ENCODE data around the gene PCDHGA1.
"Not testable (repeated sequence)": the region's sequence is repeated elsewhere in the genome, so short reads cannot be mapped to it uniquely, and the experiment has no call there.

PCDHGA1 gene

DNA sequence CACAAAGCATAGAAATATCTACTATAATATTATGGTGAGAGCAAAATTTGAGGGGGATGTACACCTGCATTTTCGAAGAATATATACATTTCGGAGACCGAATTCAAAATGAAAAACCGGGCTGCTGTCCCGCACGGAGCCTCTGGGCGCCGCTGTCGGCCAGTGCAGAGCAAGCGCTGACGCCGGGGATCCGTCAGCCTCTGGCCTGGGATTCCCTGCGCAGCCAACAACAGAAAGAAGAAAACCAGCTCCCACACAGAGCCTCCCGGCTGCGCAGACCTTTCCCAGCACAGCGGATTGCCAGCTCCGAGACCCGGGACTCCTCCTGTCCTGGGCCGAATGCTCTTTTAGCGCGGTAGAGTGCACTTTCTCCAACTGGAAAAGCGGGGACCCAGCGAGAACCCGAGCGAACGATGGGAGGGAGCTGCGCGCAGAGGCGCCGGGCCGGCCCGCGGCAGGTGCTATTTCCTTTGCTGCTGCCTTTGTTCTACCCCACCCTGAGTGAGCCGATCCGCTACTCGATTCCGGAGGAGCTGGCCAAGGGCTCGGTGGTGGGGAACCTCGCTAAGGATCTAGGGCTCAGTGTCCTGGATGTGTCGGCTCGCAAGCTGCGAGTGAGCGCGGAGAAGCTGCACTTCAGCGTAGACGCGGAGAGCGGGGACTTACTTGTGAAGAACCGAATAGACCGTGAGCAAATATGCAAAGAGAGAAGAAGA, 77.6 kb downstream of the PCDHGA1 start, which contains the start of gene PCDHGB6:
Gene PCDHGB6 (plus strand): TSS at position 232 of the 716 bp plus-strand sequence. CDS start 182 bp downstream, at position 414.
- FAIRE-seq; DNase-seq (ENCODE audit: insufficient read length, low spot score): not testable (repeated sequence)

DNA sequence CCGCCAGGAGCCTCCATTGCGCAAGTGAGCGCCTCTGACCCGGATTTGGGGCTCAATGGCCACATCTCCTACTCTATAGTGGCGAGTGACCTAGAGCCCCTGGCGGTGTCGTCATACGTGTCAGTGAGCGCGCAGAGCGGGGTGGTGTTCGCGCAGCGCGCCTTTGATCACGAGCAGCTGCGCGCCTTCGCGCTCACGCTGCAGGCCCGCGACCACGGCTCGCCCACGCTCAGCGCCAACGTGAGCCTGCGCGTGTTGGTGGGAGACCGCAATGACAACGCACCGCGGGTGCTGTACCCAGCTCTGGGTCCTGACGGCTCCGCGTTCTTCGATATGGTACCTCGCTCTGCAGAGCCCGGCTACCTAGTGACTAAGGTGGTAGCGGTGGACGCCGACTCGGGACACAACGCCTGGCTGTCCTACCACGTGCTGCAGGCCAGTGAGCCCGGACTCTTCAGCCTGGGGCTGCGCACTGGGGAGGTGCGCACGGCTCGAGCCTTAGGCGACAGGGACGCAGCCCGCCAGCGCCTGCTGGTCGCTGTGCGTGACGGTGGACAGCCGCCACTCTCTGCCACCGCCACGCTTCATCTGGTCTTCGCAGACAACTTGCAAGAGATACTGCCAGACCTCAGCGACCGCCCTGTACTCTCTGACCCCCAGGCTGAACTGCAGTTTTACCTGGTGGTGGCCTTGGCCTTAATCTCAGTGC, 79.4 kb downstream of the PCDHGA1 start:
- DNase-seq (ENCODE audit: insufficient read length, low spot score) (no peak), FAIRE-seq (no peak)

DNA sequence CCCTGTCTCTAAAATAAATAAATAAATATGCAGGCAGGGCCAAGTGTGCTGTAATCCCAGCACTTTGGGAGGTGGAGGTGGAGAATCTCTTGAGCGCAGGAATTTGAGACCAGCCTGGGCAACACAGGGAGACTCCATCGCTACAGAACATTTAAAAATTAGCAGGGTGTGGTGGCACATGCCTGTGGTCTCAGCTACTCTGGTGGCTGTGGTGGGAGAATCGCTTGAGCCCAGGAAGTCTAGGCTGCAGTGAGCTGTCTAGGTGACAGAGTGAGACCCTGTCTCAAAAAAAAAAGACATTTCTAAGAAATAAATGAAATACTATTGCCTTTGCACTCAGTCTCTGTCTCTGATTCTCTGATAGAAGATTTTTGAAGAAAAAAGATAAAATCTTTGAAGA, 81.3 kb downstream of the PCDHGA1 start:
- no peak for FAIRE-seq

DNA sequence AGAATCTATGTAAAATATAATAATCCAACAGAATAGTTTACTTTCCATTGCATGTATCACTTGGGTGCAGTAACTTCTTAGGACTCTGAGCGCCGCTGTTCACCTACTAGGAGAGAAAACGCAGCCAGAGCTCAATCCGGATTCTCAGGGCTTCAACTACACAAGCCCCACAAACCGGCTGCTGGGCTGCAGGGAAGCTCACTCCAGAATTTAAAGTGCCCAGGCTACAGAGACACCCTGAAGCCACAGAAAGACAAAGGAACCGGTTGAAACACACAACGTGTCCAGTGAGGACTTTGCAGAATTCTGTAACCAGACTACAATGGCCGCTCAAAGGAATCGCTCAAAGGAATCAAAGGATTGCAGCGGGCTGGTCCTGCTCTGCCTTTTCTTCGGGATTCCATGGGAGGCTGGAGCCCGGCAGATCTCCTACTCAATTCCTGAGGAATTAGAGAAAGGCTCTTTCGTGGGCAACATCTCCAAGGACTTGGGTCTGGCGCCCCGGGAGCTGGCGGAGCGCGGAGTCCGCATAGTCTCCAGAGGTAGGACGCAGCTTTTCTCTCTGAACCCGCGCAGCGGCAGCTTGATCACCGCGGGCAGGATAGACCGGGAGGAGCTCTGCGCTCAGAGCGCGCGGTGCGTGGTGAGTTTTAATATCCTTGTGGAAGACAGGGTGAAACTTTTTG, 82.7 kb downstream of the PCDHGA1 start, which contains the start of gene PCDHGA10:
Gene PCDHGA10 (plus strand): TSS at position 134 of the 686 bp plus-strand sequence. CDS start 189 bp downstream, at position 323.
- DNase-seq (ENCODE audit: insufficient read length, low spot score) = peak; percentile 48
- FAIRE-seq = no peak

More for the DNA sequence above, 81.3 kb downstream of the PCDHGA1 start:
- no peak for DNase-seq (ENCODE audit: insufficient read length, low spot score)

DNA sequence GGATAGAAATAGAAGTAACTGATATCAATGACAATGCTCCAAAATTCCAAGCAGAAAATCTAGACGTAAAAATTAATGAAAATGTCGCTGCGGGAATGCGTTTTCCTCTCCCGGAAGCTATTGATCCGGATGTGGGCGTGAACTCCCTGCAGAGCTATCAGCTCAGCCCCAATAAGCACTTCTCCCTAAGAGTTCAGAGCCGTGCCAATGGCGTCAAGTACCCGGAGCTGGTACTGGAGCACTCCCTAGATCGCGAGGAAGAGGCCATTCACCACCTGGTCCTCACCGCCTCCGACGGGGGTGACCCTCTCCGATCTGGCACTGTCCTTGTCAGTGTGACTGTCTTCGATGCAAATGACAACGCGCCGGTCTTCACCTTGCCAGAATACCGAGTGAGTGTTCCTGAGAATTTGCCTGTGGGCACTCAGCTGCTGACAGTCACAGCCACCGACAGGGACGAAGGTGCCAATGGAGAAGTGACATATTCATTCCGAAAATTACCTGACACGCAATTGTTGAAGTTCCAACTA, 83.3 kb downstream of the PCDHGA1 start:
- no peak for FAIRE-seq
- no peak for DNase-seq (ENCODE audit: insufficient read length, low spot score)

DNA sequence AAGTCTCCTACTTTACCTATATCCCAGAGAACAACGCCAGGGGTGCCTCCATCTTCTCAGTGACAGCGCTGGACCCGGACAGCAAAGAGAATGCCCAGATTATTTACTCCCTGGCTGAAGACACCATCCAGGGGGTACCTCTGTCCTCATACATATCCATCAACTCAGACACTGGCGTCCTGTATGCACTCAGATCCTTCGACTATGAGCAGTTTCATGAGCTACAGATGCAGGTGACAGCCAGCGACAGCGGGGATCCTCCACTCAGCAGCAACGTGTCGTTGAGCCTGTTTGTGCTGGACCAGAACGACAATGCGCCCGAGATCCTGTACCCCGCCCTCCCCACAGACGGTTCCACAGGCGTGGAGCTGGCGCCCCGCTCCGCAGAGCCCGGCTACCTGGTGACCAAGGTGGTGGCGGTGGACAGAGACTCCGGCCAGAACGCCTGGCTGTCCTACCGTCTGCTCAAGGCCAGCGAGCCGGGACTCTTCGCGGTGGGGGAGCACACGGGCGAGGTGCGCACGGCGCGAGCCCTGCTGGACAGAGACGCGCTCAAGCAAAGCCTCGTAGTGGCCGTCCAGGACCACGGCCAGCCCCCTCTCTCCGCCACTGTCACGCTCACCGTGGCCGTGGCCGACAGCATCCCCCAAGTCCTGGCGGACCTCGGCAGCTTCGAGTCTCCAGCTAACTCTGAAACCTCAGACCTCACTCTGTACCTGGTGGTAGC, 84.4 kb downstream of the PCDHGA1 start:
- not testable (repeated sequence) for FAIRE-seq; DNase-seq (ENCODE audit: insufficient read length, low spot score)

DNA sequence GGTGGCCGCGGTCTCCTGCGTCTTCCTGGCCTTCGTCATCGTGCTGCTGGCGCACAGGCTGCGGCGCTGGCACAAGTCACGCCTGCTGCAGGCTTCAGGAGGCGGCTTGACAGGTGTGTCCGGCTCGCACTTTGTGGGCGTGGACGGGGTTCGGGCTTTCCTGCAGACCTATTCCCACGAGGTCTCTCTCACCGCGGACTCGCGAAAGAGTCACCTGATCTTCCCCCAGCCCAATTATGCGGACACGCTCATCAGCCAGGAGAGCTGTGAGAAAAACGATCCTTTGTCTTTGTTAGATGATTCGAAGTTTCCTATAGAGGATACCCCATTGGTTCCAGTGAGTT, 84.9 kb downstream of the PCDHGA1 start:
- not testable (repeated sequence) for DNase-seq (ENCODE audit: insufficient read length, low spot score); FAIRE-seq

DNA sequence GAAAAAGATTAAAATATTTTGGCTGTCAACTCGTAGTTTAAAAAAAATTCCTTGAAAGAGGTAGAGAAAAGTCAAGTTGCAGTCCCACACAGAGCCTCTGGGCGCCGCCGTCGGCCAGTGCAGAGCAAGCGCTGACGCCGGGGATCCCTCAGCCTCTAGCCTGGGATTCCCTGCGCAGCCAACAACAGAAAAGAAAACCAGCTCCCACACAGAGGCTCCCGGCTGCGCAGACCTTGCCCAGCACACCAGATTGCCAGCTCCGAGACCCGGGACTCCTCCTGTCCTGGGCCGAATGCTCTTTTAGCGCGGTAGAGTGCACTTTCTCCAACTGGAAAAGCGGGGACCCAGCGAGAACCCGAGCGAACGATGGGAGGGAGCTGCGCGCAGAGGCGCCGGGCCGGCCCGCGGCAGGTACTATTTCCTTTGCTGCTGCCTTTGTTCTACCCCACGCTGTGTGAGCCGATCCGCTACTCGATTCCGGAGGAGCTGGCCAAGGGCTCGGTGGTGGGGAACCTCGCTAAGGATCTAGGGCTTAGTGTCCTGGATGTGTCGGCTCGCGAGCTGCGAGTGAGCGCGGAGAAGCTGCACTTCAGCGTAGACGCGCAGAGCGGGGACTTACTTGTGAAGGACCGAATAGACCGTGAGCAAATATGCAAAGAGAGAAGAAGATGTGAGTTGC, 87.3 kb downstream of the PCDHGA1 start, which contains the start of gene PCDHGB7:
Gene PCDHGB7 (plus strand): TSS at position 184 of the 679 bp plus-strand sequence. CDS start 183 bp downstream, at position 367.
- not testable (repeated sequence) for DNase-seq (ENCODE audit: insufficient read length, low spot score); FAIRE-seq

DNA sequence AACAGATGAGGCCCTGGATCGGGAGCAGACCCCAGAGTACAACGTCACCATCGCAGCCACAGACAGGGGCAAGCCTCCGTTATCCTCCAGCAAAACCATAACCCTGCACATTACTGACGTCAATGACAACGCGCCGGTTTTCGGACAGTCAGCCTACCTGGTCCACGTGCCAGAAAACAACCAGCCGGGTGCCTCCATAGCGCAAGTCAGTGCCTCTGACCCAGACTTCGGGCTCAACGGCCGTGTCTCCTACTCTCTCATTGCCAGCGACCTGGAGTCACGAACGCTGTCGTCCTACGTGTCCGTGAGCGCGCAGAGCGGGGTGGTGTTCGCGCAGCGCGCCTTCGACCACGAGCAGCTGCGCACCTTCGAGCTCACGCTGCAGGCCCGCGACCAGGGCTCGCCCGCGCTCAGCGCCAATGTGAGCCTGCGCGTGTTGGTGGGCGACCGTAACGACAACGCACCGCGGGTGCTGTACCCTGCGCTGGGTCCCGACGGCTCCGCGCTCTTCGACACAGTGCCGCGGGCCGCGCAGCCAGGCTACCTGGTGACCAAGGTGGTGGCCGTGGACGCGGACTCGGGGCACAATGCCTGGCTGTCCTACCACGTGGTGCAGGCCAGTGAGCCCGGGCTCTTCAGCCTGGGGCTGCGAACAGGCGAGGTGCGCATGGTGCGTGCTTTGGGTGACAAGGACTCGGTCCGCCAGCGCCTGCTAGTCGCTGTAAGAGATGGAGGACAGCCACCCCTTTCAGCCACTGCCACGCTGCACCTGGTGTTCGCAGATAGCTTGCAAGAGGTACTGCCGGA, 89.0 kb downstream of the PCDHGA1 start:
- DNase-seq (ENCODE audit: insufficient read length, low spot score) (no peak), FAIRE-seq (no peak)

DNA sequence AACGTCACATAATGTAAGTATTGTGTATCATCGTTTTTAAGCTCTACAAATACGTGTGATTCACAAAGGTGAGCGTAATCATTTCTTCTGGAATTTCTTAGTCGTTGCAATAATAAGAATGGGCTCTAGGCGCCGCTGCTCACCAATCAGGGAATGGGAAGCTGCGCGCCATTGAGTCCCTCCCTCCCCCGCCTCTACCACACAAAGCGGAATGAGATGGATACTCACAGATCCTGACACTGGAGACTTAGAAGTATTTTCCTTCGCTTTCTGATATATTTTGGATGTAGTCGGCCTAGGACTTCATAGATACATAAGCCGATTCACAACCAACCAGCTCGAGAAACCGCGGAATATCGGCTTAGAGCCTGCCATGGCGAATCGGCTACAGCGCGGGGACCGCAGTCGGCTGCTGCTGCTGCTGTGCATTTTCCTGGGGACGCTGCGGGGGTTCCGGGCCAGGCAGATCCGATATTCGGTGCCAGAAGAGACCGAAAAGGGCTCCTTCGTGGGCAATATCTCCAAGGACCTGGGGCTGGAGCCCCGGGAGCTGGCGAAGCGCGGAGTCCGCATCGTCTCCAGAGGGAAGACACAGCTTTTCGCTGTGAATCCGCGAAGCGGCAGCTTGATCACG, 90.7 kb downstream of the PCDHGA1 start, which contains the start of gene PCDHGA11:
Gene PCDHGA11 (plus strand): TSS at position 197 of the 634 bp plus-strand sequence. CDS start 177 bp downstream, at position 374.
- DNase-seq (ENCODE audit: insufficient read length, low spot score) = no peak
- no peak for FAIRE-seq

DNA sequence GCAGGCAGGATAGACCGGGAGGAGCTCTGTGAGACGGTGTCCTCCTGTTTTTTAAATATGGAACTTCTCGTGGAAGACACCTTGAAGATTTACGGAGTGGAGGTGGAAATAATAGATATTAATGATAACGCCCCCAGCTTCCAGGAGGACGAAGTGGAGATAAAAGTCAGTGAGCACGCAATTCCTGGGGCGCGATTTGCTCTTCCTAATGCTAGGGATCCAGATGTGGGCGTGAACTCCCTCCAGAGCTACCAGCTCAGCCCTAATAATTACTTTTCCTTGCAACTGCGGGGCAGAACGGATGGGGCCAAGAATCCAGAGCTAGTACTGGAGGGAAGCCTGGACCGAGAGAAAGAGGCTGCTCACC, 91.2 kb downstream of the PCDHGA1 start:
- FAIRE-seq (no peak), DNase-seq (ENCODE audit: insufficient read length, low spot score) (no peak)

DNA sequence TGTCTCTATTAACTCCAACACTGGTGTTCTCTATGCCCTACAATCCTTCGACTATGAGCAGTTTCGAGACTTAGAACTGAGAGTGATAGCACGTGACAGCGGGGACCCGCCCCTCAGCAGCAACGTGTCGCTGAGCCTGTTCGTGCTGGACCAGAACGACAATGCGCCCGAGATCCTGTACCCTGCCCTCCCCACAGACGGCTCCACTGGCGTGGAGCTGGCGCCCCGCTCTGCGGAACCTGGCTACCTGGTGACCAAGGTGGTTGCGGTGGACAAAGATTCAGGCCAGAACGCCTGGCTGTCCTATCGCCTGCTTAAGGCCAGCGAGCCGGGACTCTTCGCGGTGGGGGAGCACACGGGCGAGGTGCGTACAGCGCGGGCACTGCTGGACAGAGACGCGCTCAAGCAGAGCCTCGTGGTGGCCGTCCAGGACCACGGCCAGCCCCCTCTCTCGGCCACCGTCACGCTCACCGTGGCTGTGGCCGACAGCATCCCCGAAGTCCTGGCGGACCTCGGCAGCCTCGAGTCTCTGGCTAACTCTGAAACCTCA, 92.5 kb downstream of the PCDHGA1 start:
- DNase-seq (ENCODE audit: insufficient read length, low spot score) (no peak), FAIRE-seq (no peak)

DNA sequence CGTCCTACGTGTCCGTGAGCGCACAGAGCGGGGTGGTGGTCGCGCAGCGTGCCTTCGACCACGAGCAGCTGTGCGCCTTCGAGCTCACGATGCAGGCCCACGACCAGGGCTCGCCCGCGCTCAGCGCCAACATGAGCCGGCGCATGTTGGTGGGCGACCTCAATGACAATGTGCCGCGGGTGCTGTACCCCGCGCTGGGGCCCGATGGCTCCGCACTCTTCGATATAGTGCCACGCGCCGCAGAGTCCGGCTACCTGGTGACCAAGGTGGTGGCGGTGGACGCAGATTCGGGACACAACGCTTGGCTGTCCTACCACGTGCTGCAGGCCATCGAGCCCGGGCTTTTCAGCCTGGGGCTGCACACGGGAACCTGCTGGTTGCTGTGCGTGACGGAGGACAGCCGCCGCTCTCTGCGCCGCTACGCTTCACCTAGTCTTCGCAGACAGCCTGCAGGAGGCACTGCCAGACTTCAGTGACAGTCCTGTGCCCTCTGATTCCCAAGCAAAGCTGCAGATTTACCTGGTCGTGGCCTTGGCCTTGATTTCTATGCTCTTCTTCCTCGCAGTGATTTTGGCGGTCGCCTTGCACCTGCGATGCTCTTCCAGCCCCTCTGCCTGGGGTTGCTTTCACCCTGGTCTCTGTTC, 97.6 kb downstream of the PCDHGA1 start:
- FAIRE-seq (no peak), DNase-seq (ENCODE audit: insufficient read length, low spot score) (no peak)

DNA sequence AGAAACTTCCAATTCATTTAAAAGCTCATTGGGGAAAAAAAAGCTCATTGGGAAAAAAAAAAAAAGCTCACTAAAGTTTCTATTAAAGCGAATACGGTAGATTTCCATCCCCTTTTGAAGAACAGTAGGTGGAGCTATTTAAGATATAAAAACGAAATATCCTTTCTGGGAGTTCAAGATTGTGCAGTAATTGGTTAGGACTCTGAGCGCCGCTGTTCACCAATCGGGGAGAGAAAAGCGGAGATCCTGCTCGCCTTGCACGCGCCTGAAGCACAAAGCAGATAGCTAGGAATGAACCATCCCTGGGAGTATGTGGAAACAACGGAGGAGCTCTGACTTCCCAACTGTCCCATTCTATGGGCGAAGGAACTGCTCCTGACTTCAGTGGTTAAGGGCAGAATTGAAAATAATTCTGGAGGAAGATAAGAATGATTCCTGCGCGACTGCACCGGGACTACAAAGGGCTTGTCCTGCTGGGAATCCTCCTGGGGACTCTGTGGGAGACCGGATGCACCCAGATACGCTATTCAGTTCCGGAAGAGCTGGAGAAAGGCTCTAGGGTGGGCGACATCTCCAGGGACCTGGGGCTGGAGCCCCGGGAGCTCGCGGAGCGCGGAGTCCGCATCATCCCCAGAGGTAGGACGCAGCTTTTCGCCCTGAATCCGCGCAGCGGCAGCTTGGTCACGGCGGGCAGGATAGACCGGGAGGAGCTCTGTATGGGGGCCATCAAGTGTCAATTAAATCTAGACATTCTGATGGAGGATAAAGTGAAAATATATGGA, 100.2 kb downstream of the PCDHGA1 start, which contains the start of gene PCDHGA12:
Gene PCDHGA12 (plus strand): TSS at position 176 of the 782 bp plus-strand sequence. CDS start 253 bp downstream, at position 429.
- DNase-seq (ENCODE audit: insufficient read length, low spot score) = no peak
- FAIRE-seq = no peak

DNA sequence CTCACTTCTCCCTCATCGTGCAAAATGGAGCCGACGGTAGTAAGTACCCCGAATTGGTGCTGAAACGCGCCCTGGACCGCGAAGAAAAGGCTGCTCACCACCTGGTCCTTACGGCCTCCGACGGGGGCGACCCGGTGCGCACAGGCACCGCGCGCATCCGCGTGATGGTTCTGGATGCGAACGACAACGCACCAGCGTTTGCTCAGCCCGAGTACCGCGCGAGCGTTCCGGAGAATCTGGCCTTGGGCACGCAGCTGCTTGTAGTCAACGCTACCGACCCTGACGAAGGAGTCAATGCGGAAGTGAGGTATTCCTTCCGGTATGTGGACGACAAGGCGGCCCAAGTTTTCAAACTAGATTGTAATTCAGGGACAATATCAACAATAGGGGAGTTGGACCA, 101.0 kb downstream of the PCDHGA1 start:
- no peak for FAIRE-seq

DNA sequence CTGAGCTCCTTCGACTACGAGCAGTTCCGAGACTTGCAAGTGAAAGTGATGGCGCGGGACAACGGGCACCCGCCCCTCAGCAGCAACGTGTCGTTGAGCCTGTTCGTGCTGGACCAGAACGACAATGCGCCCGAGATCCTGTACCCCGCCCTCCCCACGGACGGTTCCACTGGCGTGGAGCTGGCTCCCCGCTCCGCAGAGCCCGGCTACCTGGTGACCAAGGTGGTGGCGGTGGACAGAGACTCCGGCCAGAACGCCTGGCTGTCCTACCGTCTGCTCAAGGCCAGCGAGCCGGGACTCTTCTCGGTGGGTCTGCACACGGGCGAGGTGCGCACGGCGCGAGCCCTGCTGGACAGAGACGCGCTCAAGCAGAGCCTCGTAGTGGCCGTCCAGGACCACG, 102.0 kb downstream of the PCDHGA1 start:
- not testable (repeated sequence) for DNase-seq (ENCODE audit: insufficient read length, low spot score); FAIRE-seq

More for the DNA sequence above, 101.0 kb downstream of the PCDHGA1 start:
- DNase-seq (ENCODE audit: insufficient read length, low spot score) = no peak

All from HTR-8/SVneo (cell line).